ENCODE data around the gene SPNS2. TPM values are rescaled to one million over a fixed set of nuclear protein-coding genes. Genes with fewer than 3 reads are reported as not detected.

The SPNS2 gene
- total RNA-seq, 1 donor from 2014 or later: 79.3 TPM

DNA sequence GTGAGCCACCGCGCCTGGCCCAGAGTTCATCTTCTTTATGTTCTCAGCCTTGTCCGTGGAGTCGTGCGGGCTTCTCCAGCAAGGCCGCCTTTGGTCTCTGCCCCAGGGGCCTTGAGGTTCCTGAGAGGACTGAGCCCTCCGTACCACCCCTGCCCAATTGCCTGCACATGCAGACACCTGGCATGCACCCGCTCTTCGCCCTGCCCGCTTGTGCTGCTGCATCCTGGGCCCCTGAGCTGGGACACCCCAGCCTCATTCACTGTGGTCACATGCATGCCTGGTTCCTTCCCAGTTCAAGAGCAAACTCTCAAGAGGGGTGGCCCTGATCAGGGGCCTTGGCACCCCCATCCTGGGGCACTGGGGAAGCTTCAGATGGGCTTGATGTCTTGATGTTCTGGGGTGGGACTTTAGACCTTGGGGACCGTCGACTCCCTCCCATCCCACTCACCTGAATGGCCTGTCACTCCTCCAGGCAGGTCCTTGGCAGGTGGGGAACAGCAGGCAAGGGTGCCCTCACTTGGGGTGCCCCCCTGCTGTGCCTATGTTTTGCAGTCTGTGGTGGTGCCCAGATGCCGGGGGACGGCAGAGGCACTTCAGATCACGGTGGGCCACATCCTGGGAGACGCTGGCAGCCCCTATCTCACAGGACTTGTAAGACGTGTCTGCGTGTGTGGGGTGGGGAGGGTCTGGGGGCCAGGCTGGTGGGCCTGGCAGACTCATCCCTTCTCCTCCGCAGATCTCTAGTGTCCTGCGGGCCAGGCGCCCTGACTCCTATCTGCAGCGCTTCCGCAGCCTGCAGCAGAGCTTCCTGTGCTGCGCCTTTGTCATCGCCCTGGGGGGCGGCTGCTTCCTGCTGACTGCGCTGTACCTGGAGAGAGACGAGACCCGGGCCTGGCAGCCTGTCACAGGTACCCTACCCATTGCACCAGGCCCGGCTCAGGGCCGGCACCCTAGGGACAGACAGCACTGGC lies 12.7 kb upstream of the SPNS2 start:
- intact Hi-C loops (cut with DNase I): no loop called here
- TF ChIP-seq POLR2A (IDR thresholded peaks at IDR 0.05) (no peak), POLR2AphosphoS5 (IDR thresholded peaks at IDR 0.05; ENCODE audit: insufficient read depth in 1 of 2, low read depth in 1 of 2) (no peak)
- TF ChIP-seq, protein P1, sequence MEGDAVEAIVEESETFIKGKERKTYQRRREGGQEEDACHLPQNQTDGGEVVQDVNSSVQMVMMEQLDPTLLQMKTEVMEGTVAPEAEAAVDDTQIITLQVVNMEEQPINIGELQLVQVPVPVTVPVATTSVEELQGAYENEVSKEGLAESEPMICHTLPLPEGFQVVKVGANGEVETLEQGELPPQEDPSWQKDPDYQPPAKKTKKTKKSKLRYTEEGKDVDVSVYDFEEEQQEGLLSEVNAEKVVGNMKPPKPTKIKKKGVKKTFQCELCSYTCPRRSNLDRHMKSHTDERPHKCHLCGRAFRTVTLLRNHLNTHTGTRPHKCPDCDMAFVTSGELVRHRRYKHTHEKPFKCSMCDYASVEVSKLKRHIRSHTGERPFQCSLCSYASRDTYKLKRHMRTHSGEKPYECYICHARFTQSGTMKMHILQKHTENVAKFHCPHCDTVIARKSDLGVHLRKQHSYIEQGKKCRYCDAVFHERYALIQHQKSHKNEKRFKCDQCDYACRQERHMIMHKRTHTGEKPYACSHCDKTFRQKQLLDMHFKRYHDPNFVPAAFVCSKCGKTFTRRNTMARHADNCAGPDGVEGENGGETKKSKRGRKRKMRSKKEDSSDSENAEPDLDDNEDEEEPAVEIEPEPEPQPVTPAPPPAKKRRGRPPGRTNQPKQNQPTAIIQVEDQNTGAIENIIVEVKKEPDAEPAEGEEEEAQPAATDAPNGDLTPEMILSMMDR (IDR thresholded peaks at IDR 0.05): no peak
- Histone ChIP-seq H3K4me1 (no peaks in the 10 kb centered on the region), H3K36me3 (no peaks in the 10 kb centered on the region), H3K27me3 (no peaks in the 10 kb centered on the region), H3K4me3 (peak overlapping the region in 1 of 2 donors; percentile 21), H3K9me3 (no peaks in the 10 kb centered on the region), H3K27ac (no peak overlapping the region)
- DNase-seq (ENCODE audit: extremely low spot score in 2 of 2): no peak

DNA sequence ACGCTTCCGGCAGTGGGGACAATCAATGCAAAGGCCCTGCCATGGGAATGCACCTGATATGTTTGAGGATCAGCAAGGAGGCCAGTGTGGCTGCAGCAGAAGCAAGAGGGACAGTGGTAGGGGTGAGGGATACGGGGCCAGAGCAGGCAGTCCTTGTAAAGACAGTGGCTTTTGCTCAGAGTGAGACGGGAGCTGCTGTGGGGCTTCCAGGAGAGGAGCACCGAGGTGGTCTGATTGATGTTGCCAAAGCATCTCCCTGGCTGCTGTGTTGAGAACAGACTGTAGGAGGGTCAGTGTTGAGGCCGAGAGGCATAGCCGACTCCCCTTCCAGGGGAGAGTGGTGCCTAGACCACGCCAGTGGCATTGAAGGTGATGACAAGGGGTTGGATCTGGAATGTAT lies 11.4 kb upstream of the SPNS2 start:
- no peak for DNase-seq (ENCODE audit: extremely low spot score in 2 of 2)
- Histone ChIP-seq H3K27ac (no peak overlapping the region), H3K4me3 (no peak overlapping the region), H3K4me1 (no peaks in the 10 kb centered on the region), H3K9me3 (no peaks in the 10 kb centered on the region), H3K27me3 (no peaks in the 10 kb centered on the region), H3K36me3 (no peaks in the 10 kb centered on the region)
- TF ChIP-seq, protein P1 (IDR thresholded peaks at IDR 0.05): no peak
- no peak for TF ChIP-seq POLR2AphosphoS5 (IDR thresholded peaks at IDR 0.05; ENCODE audit: insufficient read depth in 1 of 2, low read depth in 1 of 2)
- intact Hi-C loops (cut with DNase I): no loop called here

DNA sequence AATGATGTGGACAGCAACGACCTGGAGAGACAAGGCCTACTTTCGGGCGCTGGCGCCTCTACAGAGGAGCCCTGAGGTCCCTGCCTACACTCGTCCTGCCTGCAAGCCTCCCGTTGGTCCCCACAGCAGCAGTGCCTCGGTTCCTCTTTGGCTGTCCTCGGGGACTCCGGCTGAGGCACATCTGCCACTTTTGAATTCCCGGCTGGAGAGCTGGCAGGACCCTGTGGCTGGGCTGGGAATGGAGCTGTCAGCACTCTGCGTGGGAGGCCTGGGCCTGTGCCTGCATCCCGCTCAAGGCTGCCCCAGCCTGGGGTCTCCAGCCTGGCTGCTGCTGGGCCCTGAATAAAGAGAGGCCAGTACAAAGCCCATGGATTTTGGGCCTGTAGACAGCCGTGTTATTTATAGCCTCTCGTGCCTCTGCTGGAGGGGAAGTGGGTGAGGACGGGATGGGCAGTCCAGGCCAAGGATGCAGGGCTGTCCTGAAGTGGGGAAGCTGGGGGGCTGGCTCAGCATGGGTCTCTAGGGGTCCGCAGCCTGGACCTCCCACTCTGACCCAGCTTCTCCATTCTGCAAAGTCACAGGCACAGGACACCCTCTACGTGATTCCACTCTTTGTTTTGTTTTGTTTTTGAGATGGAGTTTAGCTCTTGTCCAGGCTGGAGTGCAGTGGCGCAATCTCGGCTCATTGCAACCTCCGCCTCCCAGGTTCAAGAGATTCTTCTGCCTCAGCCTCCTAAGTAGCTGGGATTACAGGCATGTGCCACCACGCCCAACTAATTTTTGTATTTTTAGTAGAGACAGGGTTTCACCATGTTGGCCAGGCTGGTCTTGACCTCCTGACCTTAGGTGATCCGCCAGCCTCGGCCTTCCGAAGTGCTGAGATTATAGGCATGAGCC lies 10.6 kb upstream of the SPNS2 start:
- Histone ChIP-seq H3K4me1 (no peaks in the 10 kb centered on the region), H3K4me3 (no peak overlapping the region), H3K27ac (no peak overlapping the region), H3K27me3 (no peaks in the 10 kb centered on the region), H3K9me3 (no peaks in the 10 kb centered on the region), H3K36me3 (no peaks in the 10 kb centered on the region)
- intact Hi-C loops (cut with DNase I): no loop called here
- DNase-seq (ENCODE audit: extremely low spot score in 2 of 2): no peak
- TF ChIP-seq, protein P1 (IDR thresholded peaks at IDR 0.05): no peak
- TF ChIP-seq POLR2A (IDR thresholded peaks at IDR 0.05): no peak
- TF ChIP-seq POLR2AphosphoS5 (IDR thresholded peaks at IDR 0.05; ENCODE audit: insufficient read depth in 1 of 2, low read depth in 1 of 2): no peak

DNA sequence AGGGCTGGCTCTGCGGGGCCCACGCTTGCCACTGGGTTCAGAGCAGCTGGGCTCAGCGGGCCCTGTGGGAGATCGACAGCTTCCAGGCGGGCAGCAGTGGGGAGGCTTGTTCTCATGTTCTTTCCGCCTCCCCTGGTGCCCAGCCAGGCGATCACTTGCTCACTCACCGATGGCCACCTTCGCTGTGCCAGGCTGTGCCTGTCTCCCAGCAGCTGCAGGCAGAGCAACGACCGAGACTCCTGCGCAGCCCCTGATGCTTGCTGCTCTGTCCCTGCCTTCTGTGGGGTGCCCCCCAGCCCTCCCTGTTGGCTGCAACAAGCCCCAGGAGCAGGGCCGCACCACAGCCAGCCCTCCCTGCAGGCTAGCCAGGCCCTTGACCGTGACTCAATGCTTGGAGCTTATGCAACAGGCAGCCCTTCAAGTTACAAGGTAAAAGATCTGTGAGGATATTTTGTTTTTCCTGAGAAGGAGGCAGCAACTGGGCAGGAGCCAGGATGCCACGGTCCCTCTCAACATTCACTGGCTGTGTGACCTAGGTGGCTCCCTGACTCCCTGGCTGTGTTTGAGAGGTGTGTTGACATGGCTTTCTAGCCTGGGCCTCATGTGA lies 9.6 kb upstream of the SPNS2 start:
- DNase-seq (ENCODE audit: extremely low spot score in 2 of 2): no peak
- Histone ChIP-seq H3K4me3 (no peak overlapping the region), H3K4me1 (no peaks in the 10 kb centered on the region), H3K9me3 (no peaks in the 10 kb centered on the region), H3K27ac (no peak overlapping the region), H3K36me3 (no peaks in the 10 kb centered on the region), H3K27me3 (no peaks in the 10 kb centered on the region)
- intact Hi-C loops (cut with DNase I): no loop called here
- TF ChIP-seq, protein P1 (IDR thresholded peaks at IDR 0.05): no peak
- no peak for TF ChIP-seq POLR2AphosphoS5 (IDR thresholded peaks at IDR 0.05; ENCODE audit: insufficient read depth in 1 of 2, low read depth in 1 of 2)
- no peak for TF ChIP-seq POLR2A (IDR thresholded peaks at IDR 0.05)

All from vagina (tissue), 2 donors.